AG09319 (cell line): Measurements from ENCODE around the gene MPHOSPH9.

Experiments
- DNase-seq: peaks from one replicate; pipeline ENCODE4 v3.0.0-alpha.2; 2010; ENCODE audit warnings: low read depth; ENCODE audit errors: extremely low read depth
- CTCF ChIP-seq: IDR thresholded peaks from 2 replicates; pipeline ENCODE4 v1.5.1; 2011; ENCODE audit warnings: low read depth, mild to moderate bottlenecking, inconsistent platforms, low read length, moderate library complexity

MPHOSPH9 gene

GRCh38 chr12:123140676-123141614, 92.0 kb downstream of the MPHOSPH9 start:
- DNase-seq: no peak
- no peak for TF ChIP-seq CTCF

- no peak for TF ChIP-seq CTCF
Measured at GRCh38 chr12:123139926-123140675, 92.8 kb downstream of the MPHOSPH9 start.

GRCh38 chr12:123135688-123136087, 97.3 kb downstream of the MPHOSPH9 start:
- DNase-seq: no peak
- TF ChIP-seq CTCF: no peak

More at GRCh38 chr12:123139926-123140675, 92.8 kb downstream of the MPHOSPH9 start:
- no peak for DNase-seq

- no peak for DNase-seq
- TF ChIP-seq CTCF: no peak
Measured at GRCh38 chr12:123134826-123135225, 98.1 kb downstream of the MPHOSPH9 start.

GRCh38 chr12:123134271-123134671, 98.7 kb downstream of the MPHOSPH9 start:
- no peak for DNase-seq
- TF ChIP-seq CTCF: no peak

- DNase-seq: no peak
- no peak for TF ChIP-seq CTCF
Measured at GRCh38 chr12:123133701-123134100, 99.2 kb downstream of the MPHOSPH9 start.
